ENCODE measurements around the gene CIITA.

The CIITA gene

DNA sequence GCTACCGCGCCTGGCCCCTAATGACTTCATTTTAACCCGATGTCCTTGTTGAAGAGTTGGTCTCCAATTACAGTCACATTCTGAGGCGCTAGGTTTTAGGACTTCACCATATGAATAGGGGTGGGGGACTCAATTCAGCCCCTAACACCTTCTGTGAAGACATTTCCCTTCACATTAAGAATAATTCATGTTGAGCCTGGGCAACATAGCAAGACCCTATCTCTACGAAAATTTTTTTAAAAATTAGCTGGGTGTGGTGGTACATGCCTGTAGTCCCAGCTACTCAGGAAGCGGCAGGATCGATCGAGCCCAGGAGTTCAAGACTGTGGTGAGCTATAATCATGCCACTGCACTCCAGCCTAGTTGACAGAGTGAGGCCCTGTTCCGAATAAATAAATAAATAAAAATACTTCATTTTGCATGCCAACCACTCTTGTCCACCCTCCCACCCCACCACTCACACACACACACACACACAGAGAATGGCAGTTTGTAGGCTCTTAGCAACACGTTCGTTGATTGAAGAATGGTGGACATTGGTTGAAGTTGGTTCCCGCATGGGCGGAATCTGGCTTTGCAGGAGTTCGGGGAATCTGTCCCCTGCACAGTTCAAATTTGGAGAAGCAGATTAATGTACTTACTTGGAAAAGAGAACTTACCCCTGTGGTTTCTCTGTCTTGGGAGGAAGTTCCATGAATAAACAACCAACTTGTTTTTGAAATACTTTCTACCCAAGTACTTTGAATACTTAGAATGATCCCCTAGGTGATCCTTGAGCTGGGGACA lies 30.6 kb upstream of the CIITA start:
- H3K4me1 ChIP-seq (ENCODE audit: control insufficient read depth, low read length), result 0 out of 2 replicates have a peak, but pooled peaks cover 3% of the 10 kb centered on the region

DNA sequence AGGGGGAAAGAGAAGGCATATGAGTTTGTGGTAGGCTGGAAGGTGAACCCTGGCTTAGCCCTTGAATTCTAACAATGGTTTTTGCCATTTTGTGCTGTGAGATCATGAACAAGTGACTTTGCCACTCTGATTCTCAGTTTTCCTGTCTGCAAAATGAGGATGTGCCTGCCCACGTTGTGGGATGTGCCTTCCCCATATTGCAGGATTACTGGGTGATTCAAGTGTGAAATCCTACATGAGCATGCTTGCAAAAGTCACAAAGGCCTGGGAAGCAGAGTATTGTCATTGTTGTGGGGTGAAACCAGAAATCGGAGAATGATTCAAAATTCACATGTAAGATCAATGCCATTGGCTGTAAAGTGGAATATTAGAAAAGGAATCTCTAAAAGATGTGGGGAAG lies 29.8 kb upstream of the CIITA start:
- no peaks in the 10 kb centered on the region for H3K9me3 ChIP-seq (ENCODE audit: control insufficient read depth, insufficient read depth, low read length)
- H3K36me3 ChIP-seq (ENCODE audit: control insufficient read depth, low read length), result no peaks in the 10 kb centered on the region
- H3K4me1 ChIP-seq (ENCODE audit: control insufficient read depth, low read length), result peaks cover 5% of the 10 kb centered on the region
- no peak for TF ChIP-seq EZH2phosphoT487 (IDR thresholded peaks at IDR 0.05; ENCODE audit: borderline replicate concordance, low read length)
- TF ChIP-seq, protein P1, sequence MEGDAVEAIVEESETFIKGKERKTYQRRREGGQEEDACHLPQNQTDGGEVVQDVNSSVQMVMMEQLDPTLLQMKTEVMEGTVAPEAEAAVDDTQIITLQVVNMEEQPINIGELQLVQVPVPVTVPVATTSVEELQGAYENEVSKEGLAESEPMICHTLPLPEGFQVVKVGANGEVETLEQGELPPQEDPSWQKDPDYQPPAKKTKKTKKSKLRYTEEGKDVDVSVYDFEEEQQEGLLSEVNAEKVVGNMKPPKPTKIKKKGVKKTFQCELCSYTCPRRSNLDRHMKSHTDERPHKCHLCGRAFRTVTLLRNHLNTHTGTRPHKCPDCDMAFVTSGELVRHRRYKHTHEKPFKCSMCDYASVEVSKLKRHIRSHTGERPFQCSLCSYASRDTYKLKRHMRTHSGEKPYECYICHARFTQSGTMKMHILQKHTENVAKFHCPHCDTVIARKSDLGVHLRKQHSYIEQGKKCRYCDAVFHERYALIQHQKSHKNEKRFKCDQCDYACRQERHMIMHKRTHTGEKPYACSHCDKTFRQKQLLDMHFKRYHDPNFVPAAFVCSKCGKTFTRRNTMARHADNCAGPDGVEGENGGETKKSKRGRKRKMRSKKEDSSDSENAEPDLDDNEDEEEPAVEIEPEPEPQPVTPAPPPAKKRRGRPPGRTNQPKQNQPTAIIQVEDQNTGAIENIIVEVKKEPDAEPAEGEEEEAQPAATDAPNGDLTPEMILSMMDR (IDR thresholded peaks at IDR 0.05; ENCODE audit: low read depth, low read length, poor library complexity, severe bottlenecking), result no peak
- no peaks in the 10 kb centered on the region for H3K9me2 ChIP-seq (replicated peaks; ENCODE audit: control insufficient read depth, low read length)
- no peaks in the 10 kb centered on the region for H3K27me3 ChIP-seq (ENCODE audit: control insufficient read depth, low read length)
- no peak overlapping the region for H3K4me3 ChIP-seq (ENCODE audit: low read length)
- no peak overlapping the region for H3K27ac ChIP-seq (ENCODE audit: low read depth, low read length)
- no peaks in the 10 kb centered on the region for H3F3A ChIP-seq (ENCODE audit: control insufficient read depth, insufficient read depth)
- no peaks in the 10 kb centered on the region for H3K79me2 ChIP-seq (ENCODE audit: control insufficient read depth, low read length)
- no peaks in the 10 kb centered on the region for H4K20me1 ChIP-seq (ENCODE audit: control insufficient read depth, insufficient read depth, low read depth, low read length)
- no peak overlapping the region for H3K4me2 ChIP-seq (ENCODE audit: low read length)

More for the DNA sequence above, 30.6 kb upstream of the CIITA start:
- Histone ChIP-seq H3K36me3 (ENCODE audit: control insufficient read depth, low read length) (no peaks in the 10 kb centered on the region), H3K9me2 (replicated peaks; ENCODE audit: control insufficient read depth, low read length) (no peaks in the 10 kb centered on the region), H3K27me3 (ENCODE audit: control insufficient read depth, low read length) (no peaks in the 10 kb centered on the region), H3K4me2 (ENCODE audit: low read length) (no peak overlapping the region), H3K4me3 (ENCODE audit: low read length) (no peak overlapping the region), H4K20me1 (ENCODE audit: control insufficient read depth, insufficient read depth, low read depth, low read length) (no peaks in the 10 kb centered on the region), H3K9me3 (ENCODE audit: control insufficient read depth, insufficient read depth, low read length) (no peaks in the 10 kb centered on the region), H3K79me2 (ENCODE audit: control insufficient read depth, low read length) (no peaks in the 10 kb centered on the region), H3F3A (ENCODE audit: control insufficient read depth, insufficient read depth) (no peaks in the 10 kb centered on the region), H3K27ac (ENCODE audit: low read depth, low read length) (no peak overlapping the region)
- TF ChIP-seq, protein P1 (IDR thresholded peaks at IDR 0.05; ENCODE audit: low read depth, low read length, poor library complexity, severe bottlenecking), result no peak
- TF ChIP-seq EZH2phosphoT487 (IDR thresholded peaks at IDR 0.05; ENCODE audit: borderline replicate concordance, low read length), result no peak

DNA sequence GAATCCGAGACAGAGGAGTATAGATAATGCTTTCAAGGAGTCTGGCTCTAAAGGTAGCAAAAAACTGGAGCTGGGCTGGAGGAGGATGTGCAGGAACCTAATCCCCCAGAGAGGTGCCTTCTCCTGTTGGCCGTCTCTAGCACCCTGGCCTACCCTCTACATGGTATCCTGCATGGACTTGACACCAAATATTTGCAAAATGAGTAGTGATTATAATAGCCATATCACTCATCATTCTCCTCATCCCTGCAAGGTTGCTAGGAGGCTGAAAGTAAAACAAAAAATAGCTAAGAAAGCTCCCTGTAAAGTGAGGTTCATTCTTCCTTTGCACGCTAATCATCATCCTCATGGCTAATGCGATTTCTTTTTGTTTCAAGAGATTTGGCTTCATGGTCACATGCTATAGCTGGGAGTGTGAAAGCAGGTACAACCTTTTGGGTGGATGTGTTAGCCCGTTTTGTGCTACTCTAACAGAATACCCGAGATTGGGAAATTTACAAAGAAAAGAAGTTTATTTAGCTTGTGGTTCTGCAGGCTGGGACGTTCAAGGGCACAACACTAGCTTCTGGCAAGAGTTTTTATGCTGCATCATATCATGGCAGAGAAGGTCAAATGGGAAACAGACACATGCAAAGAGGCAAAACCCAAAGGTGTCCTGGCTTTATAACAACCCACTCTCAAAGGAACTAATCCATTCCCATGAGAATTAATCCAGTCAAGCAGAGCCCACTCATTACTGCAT lies 27.1 kb upstream of the CIITA start:
- Histone ChIP-seq H3K27ac (ENCODE audit: low read depth, low read length) (no peak overlapping the region), H3K9me2 (replicated peaks; ENCODE audit: control insufficient read depth, low read length) (no peaks in the 10 kb centered on the region), H3K4me2 (ENCODE audit: low read length) (no peak overlapping the region), H3F3A (ENCODE audit: control insufficient read depth, insufficient read depth) (no peaks in the 10 kb centered on the region), H3K4me1 (ENCODE audit: control insufficient read depth, low read length) (peaks cover 11% of the 10 kb centered on the region), H3K27me3 (ENCODE audit: control insufficient read depth, low read length) (no peaks in the 10 kb centered on the region), H3K79me2 (ENCODE audit: control insufficient read depth, low read length) (no peaks in the 10 kb centered on the region), H3K4me3 (ENCODE audit: low read length) (no peak overlapping the region), H3K9me3 (ENCODE audit: control insufficient read depth, insufficient read depth, low read length) (no peaks in the 10 kb centered on the region), H4K20me1 (ENCODE audit: control insufficient read depth, insufficient read depth, low read depth, low read length) (no peaks in the 10 kb centered on the region), H3K36me3 (ENCODE audit: control insufficient read depth, low read length) (no peaks in the 10 kb centered on the region)
- no peak for TF ChIP-seq EZH2phosphoT487 (IDR thresholded peaks at IDR 0.05; ENCODE audit: borderline replicate concordance, low read length)

DNA sequence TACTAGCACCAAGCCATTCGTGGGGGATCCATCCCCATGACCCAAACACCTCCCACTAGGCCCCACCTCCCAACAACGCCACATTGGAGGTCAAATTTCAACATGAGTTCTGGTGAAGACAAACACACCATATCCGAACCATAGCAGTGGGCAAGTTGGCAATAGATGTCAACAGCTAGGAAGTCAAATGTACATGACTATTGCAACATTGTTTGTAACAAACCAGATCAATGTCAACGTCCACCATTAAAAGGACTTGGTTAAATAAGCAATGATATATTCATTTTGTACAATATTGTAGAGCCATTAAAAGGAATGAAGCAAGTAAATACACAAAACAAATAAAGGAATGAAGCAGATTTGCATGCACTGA lies 26.5 kb upstream of the CIITA start:
- Histone ChIP-seq H3K4me1 (ENCODE audit: control insufficient read depth, low read length) (peaks cover 11% of the 10 kb centered on the region), H3K36me3 (ENCODE audit: control insufficient read depth, low read length) (no peaks in the 10 kb centered on the region), H3K4me2 (ENCODE audit: low read length) (no peak overlapping the region), H4K20me1 (ENCODE audit: control insufficient read depth, insufficient read depth, low read depth, low read length) (no peaks in the 10 kb centered on the region), H3K4me3 (ENCODE audit: low read length) (no peak overlapping the region), H3K27ac (ENCODE audit: low read depth, low read length) (no peak overlapping the region), H3K79me2 (ENCODE audit: control insufficient read depth, low read length) (no peaks in the 10 kb centered on the region), H3K9me3 (ENCODE audit: control insufficient read depth, insufficient read depth, low read length) (no peaks in the 10 kb centered on the region), H3F3A (ENCODE audit: control insufficient read depth, insufficient read depth) (no peaks in the 10 kb centered on the region), H3K27me3 (ENCODE audit: control insufficient read depth, low read length) (no peaks in the 10 kb centered on the region), H3K9me2 (replicated peaks; ENCODE audit: control insufficient read depth, low read length) (no peaks in the 10 kb centered on the region)
- TF ChIP-seq, protein P1 (IDR thresholded peaks at IDR 0.05; ENCODE audit: low read depth, low read length, poor library complexity, severe bottlenecking), result no peak
- TF ChIP-seq EZH2phosphoT487 (IDR thresholded peaks at IDR 0.05; ENCODE audit: borderline replicate concordance, low read length), result no peak

Measured in DOHH2 (cell line).